ENCODE measurements around the gene FUT4. TPM values are rescaled to one million over a fixed set of nuclear protein-coding genes. Genes with fewer than 3 reads are reported as not detected.

FUT4 gene
- total and polyA plus RNA-seq, 10 of the 15 experiments (the other 5 are each of a cell fraction or from before 2014, with no cell fraction given) = 0.68 to 9.1 (median 2.3) TPM

- in situ Hi-C loops (cut with MboI) (no loop called here), intact Hi-C loops (cut with micrococcal nuclease; ENCODE audit: unreplicated experiment) (loop anchor here (5.0 kb wide), 1 partner anchor 367 kb away; the partner anchor contains the start of gene PANX1)
- Histone ChIP-seq H3K9me3 (replicated peaks; ENCODE audit: control insufficient read depth, insufficient read depth, low read length) (no peaks in the 10 kb centered on the region; the same call in 2 of the 3 replicates), H3K36me3 (ENCODE audit: control insufficient read depth in 2 of 2, insufficient read depth in 2 of 2, low read length in 1 of 2) (peaks cover 0 to 16% of the 10 kb centered on the region in 2 experiments; a peak in 3 of 4 replicates), H3K9ac (ENCODE audit: control insufficient read depth, insufficient read depth, low read length) (peak overlapping the region; percentile 99), H3K27ac (ENCODE audit: control insufficient read depth, insufficient read depth) (peak overlapping the region; percentile 81), H3K4me2 (ENCODE audit: control insufficient read depth, insufficient read depth) (peak overlapping the region; percentile 77), H3K79me2 (ENCODE audit: control insufficient read depth, insufficient read depth, low read length) (peaks cover 42% of the 10 kb centered on the region), H3K4me1 (ENCODE audit: control insufficient read depth, insufficient read depth, low read length) (peaks cover 3% of the 10 kb centered on the region; the same call in 1 of the 2 replicates), H3K27me3 (replicated peaks in 1 of 2; ENCODE audit: control insufficient read depth in 2 of 2, insufficient read depth in 2 of 2, low read length in 1 of 2) (no peaks in the 10 kb centered on the region), H2AFZ (ENCODE audit: control insufficient read depth, low read depth, low read length) (peak overlapping the region; percentile 94), H4K20me1 (ENCODE audit: control insufficient read depth, insufficient read depth) (no peaks in the 10 kb centered on the region), H3K4me3 (peak overlapping the region; percentile 86)
- no TSS peak for BruUV-seq (replicated peaks)
- DNase-seq (ENCODE audit: low read depth, low spot score) (no peak), ATAC-seq (peak; percentile 80), FAIRE-seq (no peak)
- ChIA-PET RAD21 (ENCODE audit: unreplicated experiment) (interaction anchor here (0.7 to 2.7 kb wide), 5 partner anchors 24 to 310 kb away, joined by 3 to 12 read pairs (median 4); no protein-coding TSS in a partner anchor), SMC1A (ENCODE audit: uncharacterized antibody, unreplicated experiment) (interaction anchor here (0.7 to 3.7 kb wide), 7 partner anchors 20 to 310 kb away, joined by 3 to 12 read pairs (median 3); no protein-coding TSS in a partner anchor), CTCF (interaction anchor here (0.8 to 2.1 kb wide), 5 partner anchors 11 to 108 kb away, joined by 3 to 6 read pairs (median 3); no protein-coding TSS in a partner anchor), POLR2A (interaction anchor here (1.0 to 1.3 kb wide), 2 partner anchors 16 to 24 kb away, joined by 4 to 6 read pairs; no protein-coding TSS in a partner anchor)
- 9% methylated on average over 19 of the region's 19 CpGs for WGBS (ENCODE audit: insufficient coverage, insufficient replicate concordance, low lambda C conversion rate, missing lambda C conversion rate)
- TF ChIP-seq RB1 (IDR thresholded peaks at IDR 0.05; ENCODE audit: borderline replicate concordance) (peak; percentile 57; the same call in 1 of the 2 replicates), SPI1 (IDR thresholded peaks at IDR 0.05; ENCODE audit: borderline replicate concordance, insufficient read depth, low read depth, low read length) (no peak), IKZF1 (conservative IDR thresholded peaks at IDR 0.05) (no peak), LARP7 (IDR thresholded peaks at IDR 0.05) (0 out of 2 replicates have a peak, but pooled peaks have one; percentile 48), BHLHE40 (IDR thresholded peaks at IDR 0.05; ENCODE audit: borderline replicate concordance in 1 of 2, low read depth in 2 of 2, low read length in 1 of 2) (peak in 1 of 2 experiments; percentile 60; a peak in 1 of 4 replicates), CREM (IDR thresholded peaks at IDR 0.05; ENCODE audit: low read depth) (no peak), WRNIP1 (IDR thresholded peaks at IDR 0.05; ENCODE audit: borderline replicate concordance, low read depth, low read length) (no peak), NBN (IDR thresholded peaks at IDR 0.05) (peak; percentile 11; the same call in 1 of the 2 replicates), RAD51 (IDR thresholded peaks at IDR 0.05) (no peak), SRF (IDR thresholded peaks at IDR 0.05; ENCODE audit: low read depth in 2 of 2, low read length in 2 of 2) (no peak), ELK1 (IDR thresholded peaks at IDR 0.05; ENCODE audit: low read depth, low read length) (no peak), YBX1 (IDR thresholded peaks at IDR 0.05) (no peak), ASH2L (IDR thresholded peaks at IDR 0.05; ENCODE audit: borderline replicate concordance, low read depth) (no peak; the same call in 1 of the 2 replicates), SMAD5 (IDR thresholded peaks at IDR 0.05; ENCODE audit: low read depth) (0 out of 2 replicates have a peak, but pooled peaks have one; percentile 11), STAT1 (conservative IDR thresholded peaks at IDR 0.05) (0 out of 2 replicates have a peak, but pooled peaks have one; percentile 42), RELA (IDR thresholded peaks at IDR 0.05; ENCODE audit: borderline replicate concordance, partially characterized antibody) (peak; percentile 70), ZSCAN29 (IDR thresholded peaks at IDR 0.05) (no peak), MYC (IDR thresholded peaks at IDR 0.05; ENCODE audit: insufficient read depth, insufficient read length, insufficient replicate concordance, low read length, severe bottlenecking) (no peak), TCF12 (IDR thresholded peaks at IDR 0.05; ENCODE audit: low read depth, low read length) (no peak), SREBF2 (IDR thresholded peaks at IDR 0.05; ENCODE audit: low read length) (no peak)
Observed at GRCh38 chr11:94494126-94494680, 49.5 kb upstream of the FUT4 start.
